Mammary epithelial cell (primary cell): ENCODE results near the gene LHFPL2.

Experiments used
- CTCF ChIP-seq, 2 donors: IDR thresholded peaks in 1 of 2; conservative IDR thresholded peaks in 1 of 2; 2 replicates each; pipeline ENCODE4 v1.5.1; 2011 to 2012; ENCODE audit warnings: inconsistent platforms in 2 of 2, low read length in 2 of 2, mild to moderate bottlenecking in 2 of 2, control low read depth in 1 of 2, low read depth in 1 of 2; ENCODE audit not compliant: insufficient read depth in 1 of 2; ENCODE audit errors: extremely low read depth in 1 of 2
- EZH2 ChIP-seq: IDR thresholded peaks from 2 replicates; pipeline ENCODE4 v1.6.1; 2012; ENCODE audit warnings: low read length, inconsistent platforms, borderline replicate concordance

DNA sequence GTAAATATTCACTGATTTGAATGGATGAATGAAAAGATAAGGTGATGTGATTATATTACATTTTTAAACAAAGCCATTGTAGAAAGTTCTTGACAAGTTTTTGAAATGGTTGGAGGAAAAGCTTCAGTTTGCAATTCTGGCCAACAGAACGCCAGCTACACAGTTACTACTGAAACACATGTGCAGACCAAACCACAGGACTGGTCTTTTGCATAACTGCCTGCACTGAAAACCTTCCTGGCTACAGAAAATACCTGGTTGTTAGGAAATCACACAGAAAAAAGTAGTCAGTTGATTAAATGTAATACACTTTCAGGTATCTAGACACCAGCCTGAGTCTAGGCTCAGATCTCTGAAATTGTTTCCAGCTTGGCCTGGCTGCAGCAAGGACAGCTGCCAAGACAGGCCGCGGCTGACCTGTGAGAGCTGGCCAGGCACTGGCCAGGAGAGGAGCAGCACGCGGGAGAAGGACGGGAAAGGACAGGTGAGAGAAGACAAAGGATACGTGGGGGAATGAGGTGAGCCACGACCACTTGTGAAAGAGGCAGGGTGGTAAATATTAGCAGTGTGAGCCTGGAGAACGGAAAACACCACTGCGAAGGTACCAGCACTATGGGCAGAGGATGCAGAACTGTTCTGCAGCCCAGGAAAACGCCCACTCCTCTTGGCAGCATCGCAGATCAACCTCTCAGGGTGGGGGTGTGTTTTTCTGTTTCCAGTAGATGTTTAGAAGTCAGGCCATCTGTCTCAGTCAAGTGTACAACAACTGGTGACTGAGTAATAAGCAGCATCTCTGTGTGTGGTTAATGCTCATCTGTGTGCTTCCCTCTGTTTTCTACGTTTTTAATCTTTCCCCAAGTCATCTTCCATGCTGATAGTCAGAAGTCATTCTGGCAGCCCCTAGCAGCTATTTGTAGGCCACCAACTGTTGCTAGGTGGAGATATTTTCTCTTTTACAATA, 150.7 kb downstream of the LHFPL2 start:
- TF ChIP-seq CTCF (conservative IDR thresholded peaks at IDR 0.05 in 1 of 2, IDR thresholded peaks at IDR 0.05 in 1 of 2; ENCODE audit: extremely low read depth in 1 of 2, insufficient read depth in 1 of 2, low read depth in 1 of 2, low read length in 2 of 2), result no peak
- no peak for TF ChIP-seq EZH2
